Measurements from ENCODE around the gene IL17C. TPM values are rescaled to one million over a fixed set of nuclear protein-coding genes. Genes with fewer than 3 reads are reported as not detected.
A peak's percentile ranks its signal among the peaks of the same experiment; 100 is the strongest.

Gene IL17C
- total RNA-seq, 1 donor from 2014 or later: 0.23 TPM

DNA sequence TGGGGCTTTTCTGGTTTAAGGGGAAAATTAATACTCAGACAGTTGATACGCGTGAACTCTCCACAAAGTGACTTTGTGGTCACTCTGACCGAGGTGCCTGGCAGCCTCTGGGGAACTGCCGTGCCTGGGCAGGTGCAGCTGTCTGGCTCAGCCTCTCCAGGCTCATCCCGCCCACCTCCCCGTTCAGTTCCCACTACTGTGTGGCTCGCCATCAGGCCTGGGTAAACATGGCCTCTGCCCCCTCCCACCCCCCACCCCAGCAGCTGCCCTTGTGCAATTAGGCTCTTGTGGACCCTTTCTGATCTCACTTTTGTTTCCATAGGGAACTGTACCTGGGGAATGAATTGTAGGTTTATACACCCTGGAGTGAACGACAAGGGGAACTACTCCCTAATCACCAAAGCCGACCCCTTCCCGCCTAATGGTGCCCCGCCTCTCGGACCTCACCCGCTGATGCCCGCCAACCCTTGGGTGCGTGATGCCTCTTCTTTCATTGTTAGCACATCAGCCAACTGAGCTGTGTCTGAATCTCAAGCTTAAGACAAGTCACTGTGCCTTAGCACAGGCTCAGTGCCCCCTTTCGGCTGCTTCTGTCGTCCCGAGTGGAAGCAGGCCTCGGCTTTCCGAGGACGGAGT is 40.4 kb upstream of the IL17C start:
- Mint-ChIP-seq H3K27ac (ENCODE audit: unreplicated experiment) (no peak overlapping the region), H3K4me1 (peaks cover 24% of the 10 kb centered on the region), H3K27me3 (ENCODE audit: low read depth) (no peaks in the 10 kb centered on the region), H3K36me3 (ENCODE audit: low read depth) (peaks cover 12% of the 10 kb centered on the region), H3K9me3 (no peaks in the 10 kb centered on the region), H3K4me3 (no peak overlapping the region)
- no peak for DNase-seq (ENCODE audit: low read depth, low spot score)
- TF ChIP-seq, protein P1, sequence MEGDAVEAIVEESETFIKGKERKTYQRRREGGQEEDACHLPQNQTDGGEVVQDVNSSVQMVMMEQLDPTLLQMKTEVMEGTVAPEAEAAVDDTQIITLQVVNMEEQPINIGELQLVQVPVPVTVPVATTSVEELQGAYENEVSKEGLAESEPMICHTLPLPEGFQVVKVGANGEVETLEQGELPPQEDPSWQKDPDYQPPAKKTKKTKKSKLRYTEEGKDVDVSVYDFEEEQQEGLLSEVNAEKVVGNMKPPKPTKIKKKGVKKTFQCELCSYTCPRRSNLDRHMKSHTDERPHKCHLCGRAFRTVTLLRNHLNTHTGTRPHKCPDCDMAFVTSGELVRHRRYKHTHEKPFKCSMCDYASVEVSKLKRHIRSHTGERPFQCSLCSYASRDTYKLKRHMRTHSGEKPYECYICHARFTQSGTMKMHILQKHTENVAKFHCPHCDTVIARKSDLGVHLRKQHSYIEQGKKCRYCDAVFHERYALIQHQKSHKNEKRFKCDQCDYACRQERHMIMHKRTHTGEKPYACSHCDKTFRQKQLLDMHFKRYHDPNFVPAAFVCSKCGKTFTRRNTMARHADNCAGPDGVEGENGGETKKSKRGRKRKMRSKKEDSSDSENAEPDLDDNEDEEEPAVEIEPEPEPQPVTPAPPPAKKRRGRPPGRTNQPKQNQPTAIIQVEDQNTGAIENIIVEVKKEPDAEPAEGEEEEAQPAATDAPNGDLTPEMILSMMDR (conservative IDR thresholded peaks at IDR 0.05): no peak

DNA sequence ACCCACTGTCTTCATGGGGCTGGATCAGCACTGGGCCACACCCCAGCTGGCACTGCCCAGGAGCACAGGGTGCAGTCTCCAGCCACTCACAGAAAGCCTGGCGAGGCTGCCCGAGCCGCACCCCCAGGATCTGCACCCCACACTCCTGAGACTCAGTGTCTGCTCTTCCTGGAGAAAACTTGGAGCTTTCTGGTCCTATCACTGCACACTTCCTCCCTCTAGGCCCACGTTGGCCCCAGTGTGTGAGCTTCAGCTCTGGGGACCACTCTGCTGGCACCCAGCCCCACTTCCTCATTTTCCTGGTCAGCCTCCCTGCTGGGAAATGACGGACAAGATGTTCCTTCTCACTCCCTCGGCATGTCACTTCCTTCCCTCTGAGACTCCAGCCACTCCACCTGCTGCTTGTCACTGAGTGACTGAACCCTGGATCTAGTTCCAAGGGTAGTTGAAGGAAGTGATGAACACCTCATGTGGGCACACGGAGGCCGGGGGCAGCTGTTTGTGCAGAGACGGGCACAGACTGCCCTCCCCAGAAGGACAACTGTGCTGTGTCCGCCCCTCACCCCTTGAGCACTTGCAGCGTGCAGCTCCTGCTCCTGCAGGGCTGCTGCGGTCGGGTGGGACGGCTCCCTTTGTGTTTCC is 39.2 kb upstream of the IL17C start:
- H3K4me1 Mint-ChIP-seq: peaks cover 16% of the 10 kb centered on the region
- peaks cover 13% of the 10 kb centered on the region for H3K36me3 Mint-ChIP-seq (ENCODE audit: low read depth)
- TF ChIP-seq, protein P1 (conservative IDR thresholded peaks at IDR 0.05): no peak
- no peak for DNase-seq (ENCODE audit: low read depth, low spot score)
- no peaks in the 10 kb centered on the region for H3K9me3 Mint-ChIP-seq
- H3K27ac Mint-ChIP-seq (ENCODE audit: unreplicated experiment): no peak overlapping the region
- H3K4me3 Mint-ChIP-seq: no peak overlapping the region
- no peaks in the 10 kb centered on the region for H3K27me3 Mint-ChIP-seq (ENCODE audit: low read depth)

DNA sequence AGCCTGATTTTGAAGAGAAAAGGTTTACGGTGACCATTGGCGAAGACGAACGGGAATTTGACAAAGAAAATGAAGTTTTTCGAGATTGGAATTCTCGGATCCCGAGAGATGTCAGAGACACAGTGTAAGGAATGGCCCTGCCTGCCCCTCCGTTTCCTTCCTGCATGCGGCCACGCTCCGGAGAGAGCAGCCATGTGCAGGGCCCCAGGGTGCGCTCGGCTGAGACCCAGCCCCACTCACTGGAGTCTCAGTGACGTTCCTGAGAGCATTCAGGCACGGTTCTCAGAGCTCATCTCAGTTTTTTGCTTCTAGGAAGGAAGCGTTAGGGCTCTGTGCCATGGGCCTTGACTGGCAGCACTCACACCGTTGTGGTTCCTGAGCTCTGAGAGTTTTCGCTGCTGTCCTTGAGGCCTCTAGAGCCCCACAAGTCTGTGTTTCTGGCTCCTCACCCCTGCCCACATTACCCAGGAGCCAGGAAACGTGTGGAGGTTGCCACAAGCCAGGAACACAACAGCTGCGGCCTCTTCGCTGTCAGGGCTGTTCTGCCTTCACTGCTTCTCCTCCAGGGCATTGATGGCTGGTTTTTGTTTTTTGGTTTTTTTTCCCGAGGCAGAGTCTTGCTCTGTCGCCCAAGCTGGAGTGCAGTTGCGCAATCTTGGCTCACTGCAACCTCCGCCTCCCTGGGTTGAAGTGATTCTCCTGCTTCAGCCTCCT is 38.4 kb upstream of the IL17C start:
- no peaks in the 10 kb centered on the region for H3K27me3 Mint-ChIP-seq (ENCODE audit: low read depth)
- no peak for DNase-seq (ENCODE audit: low read depth, low spot score)
- H3K9me3 Mint-ChIP-seq: no peaks in the 10 kb centered on the region
- peaks cover 12% of the 10 kb centered on the region for H3K4me1 Mint-ChIP-seq
- no peak overlapping the region for H3K27ac Mint-ChIP-seq (ENCODE audit: unreplicated experiment)
- H3K36me3 Mint-ChIP-seq (ENCODE audit: low read depth): peaks cover 13% of the 10 kb centered on the region
- no peak overlapping the region for H3K4me3 Mint-ChIP-seq
- TF ChIP-seq, protein P1 (conservative IDR thresholded peaks at IDR 0.05): no peak

DNA sequence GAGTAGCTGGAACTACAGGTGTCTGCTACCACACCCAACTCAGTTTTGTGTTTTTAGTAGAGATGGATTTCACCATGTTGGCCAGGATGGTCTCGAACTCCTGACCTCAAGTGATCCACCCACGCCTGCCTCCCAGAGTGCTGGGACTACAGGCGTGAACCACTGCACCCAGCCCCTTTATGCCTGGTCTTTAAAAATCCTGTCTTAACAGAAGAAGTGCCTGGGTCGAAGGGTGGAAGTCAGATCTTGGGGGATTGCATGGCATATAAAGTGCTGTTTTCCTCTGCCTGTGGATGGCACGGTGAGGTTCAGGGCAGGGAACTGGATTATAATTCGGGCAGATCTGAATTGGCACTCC is 37.9 kb upstream of the IL17C start:
- DNase-seq (ENCODE audit: low read depth, low spot score): no peak
- no peak overlapping the region for H3K4me3 Mint-ChIP-seq
- peaks cover 11% of the 10 kb centered on the region for H3K36me3 Mint-ChIP-seq (ENCODE audit: low read depth)
- peaks cover 9% of the 10 kb centered on the region for H3K4me1 Mint-ChIP-seq
- H3K27me3 Mint-ChIP-seq (ENCODE audit: low read depth): no peaks in the 10 kb centered on the region
- H3K9me3 Mint-ChIP-seq: no peaks in the 10 kb centered on the region
- TF ChIP-seq, protein P1 (conservative IDR thresholded peaks at IDR 0.05): no peak
- H3K27ac Mint-ChIP-seq (ENCODE audit: unreplicated experiment): no peak overlapping the region

DNA sequence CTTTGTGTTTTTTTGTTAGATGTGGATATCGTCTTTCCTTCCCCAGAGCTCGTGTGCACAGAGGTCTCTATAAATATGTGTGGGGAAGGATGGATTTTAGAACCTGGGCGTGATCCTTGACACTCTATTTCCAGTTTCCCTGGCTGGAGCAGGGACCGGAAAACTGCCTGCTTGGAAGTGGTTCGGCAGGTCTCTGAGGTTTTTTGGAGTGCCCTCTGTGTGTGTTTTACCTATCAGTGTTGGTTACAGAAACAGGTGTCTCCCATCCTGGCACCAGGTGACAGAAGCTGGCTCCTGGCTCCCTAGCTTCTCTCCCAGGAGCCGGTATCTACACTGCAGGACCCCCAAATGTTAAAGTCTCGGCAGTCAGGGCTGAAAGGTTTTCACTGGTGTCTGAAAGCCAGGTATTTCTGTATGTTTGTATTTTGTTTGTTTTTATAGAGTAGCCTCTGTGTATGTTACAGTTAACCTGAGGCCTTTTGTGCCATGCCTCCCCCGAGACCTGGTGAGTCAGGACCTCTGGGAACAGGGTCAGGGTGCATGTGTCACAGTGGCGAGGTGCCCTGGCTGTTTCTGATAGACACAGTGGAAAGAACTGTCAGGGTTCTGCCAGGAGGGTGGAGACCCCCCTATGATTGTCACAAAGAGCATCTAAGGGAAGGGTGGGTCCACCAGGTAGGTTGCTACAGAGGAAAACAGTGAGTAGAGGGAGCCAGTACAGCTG is 36.9 kb upstream of the IL17C start:
- H3K9me3 Mint-ChIP-seq: no peaks in the 10 kb centered on the region
- peaks cover 11% of the 10 kb centered on the region for H3K36me3 Mint-ChIP-seq (ENCODE audit: low read depth)
- H3K4me3 Mint-ChIP-seq: no peak overlapping the region

More for the DNA sequence above, 36.9 kb upstream of the IL17C start:
- no peaks in the 10 kb centered on the region for H3K27me3 Mint-ChIP-seq (ENCODE audit: low read depth)
- TF ChIP-seq, protein P1 (conservative IDR thresholded peaks at IDR 0.05): no peak
- H3K27ac Mint-ChIP-seq (ENCODE audit: unreplicated experiment): peak overlapping the region; percentile 91
- peaks cover 3% of the 10 kb centered on the region for H3K4me1 Mint-ChIP-seq
- DNase-seq (ENCODE audit: low read depth, low spot score): no peak

Measured in neural crest cell (in vitro differentiated cells).